Measurements from ENCODE around the gene MGAT5B.

- TF ChIP-seq EZH2 (IDR thresholded peaks at IDR 0.05; ENCODE audit: borderline replicate concordance, insufficient read depth, low read depth, low read length, poor library complexity, severe bottlenecking) (no peak), CTCF (IDR thresholded peaks at IDR 0.05) (no peak)
These were observed 35.9 kb downstream of the MGAT5B start for GRCh38 chr17:76904116-76904515.

All from B cell (primary cell).